GM12864 (cell line): ENCODE measurements around the gene TIMP1.

Experiments
- DNase-seq: peaks from one replicate; pipeline ENCODE4 v3.0.0-alpha.2; 2011; ENCODE audit warnings: low read depth
- H3K4me3 ChIP-seq: 2 replicates; pipeline ENCODE4 v1.5.1; 2011; ENCODE audit warnings: mild to moderate bottlenecking, low read depth, low read length, control low read depth
- CTCF ChIP-seq: IDR thresholded peaks from 2 replicates; pipeline ENCODE4 v1.5.1; 2011; ENCODE audit warnings: low read depth, mild to moderate bottlenecking, moderate library complexity, low read length, control low read depth, inconsistent platforms; ENCODE audit errors: missing control alignments

The TIMP1 gene

GRCh38 chrX:47625365-47625764, 43.1 kb downstream of the TIMP1 start:
- TF ChIP-seq CTCF = no peak
- DNase-seq = no peak
- H3K4me3 ChIP-seq = no peak overlapping the region

- peak; percentile 42 for TF ChIP-seq CTCF
- H3K4me3 ChIP-seq = no peak overlapping the region
- DNase-seq = no peak
Measured at GRCh38 chrX:47628982-47629381, 46.7 kb downstream of the TIMP1 start.

- no peak within 1 kb of the TSS; the same call in 1 of the 2 replicates for H3K4me3 ChIP-seq
- TF ChIP-seq CTCF = no peak
- DNase-seq = no peak
Measured at GRCh38 chrX:47629419-47630200, 47.4 kb downstream of the TIMP1 start, which contains the start of gene CFP. CFP (minus strand) TSS chrX:47629930; CDS start chrX:47629844, 86 bp downstream.

GRCh38 chrX:47631676-47632075, 49.4 kb downstream of the TIMP1 start:
- no peak for TF ChIP-seq CTCF
- DNase-seq = no peak
- H3K4me3 ChIP-seq = no peak overlapping the region

DNA sequence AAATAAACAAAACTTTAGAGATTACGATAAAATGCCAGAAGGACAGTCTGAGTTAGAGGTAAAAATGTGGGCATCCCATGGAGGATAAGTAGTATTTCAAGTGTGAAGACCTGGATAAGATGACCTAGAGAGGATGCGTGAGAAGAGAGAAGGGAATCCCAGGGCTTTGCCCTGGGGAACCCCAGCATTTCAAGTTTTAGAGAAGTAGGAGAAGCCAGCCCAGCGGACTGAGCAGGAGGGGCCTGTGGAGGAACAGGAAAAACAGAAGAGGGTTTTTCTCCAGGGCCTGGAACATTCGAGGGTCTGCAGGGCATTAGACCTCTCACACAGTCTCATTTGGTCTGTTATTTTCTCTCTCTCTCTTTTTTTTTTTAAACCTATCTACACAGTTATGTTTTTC, 50.4 kb downstream of the TIMP1 start:
- no peak for TF ChIP-seq CTCF
- DNase-seq = no peak

DNA sequence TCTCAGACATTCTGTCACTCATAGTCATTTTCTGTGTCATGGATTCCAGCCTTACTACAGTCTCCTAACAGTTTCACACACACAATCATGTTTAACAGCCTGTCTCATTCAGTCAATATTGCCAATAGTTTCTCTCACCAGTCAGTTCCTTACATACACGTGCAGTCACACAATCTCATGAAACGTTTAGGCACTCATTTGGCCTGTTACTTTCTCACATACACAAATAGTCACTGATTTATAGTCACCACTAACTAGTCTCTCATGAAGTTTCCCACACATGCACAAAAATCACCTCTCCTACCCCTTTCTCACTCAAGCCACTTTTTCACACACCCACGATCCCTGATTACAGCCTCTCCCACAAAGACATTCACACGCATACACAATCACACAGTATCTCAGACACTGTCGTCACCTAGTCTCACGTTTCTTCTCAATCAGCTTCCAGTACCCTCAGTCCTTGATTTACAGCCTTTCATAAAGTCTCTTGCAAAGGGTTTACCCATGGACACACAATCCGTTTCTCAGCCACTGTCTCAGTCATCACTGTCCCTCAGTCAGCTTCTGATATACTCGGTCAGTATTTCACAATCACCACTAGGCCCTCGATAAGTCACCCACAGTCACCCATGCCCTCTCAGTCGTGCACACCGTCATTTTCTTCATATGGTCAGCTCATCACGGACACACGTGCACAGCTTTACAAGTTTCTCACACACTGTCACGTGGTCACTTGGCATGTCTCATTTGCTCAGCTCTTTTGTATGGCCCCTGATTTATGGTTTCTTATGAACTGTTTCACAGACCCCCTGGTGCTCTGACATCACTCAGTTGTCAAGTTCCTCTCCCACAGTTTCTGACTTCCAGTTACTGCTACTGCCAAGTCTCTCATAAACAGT, 51.7 kb downstream of the TIMP1 start:
- no peak overlapping the region for H3K4me3 ChIP-seq
- DNase-seq = no peak
- TF ChIP-seq CTCF = no peak

More for the DNA sequence above, 50.4 kb downstream of the TIMP1 start:
- H3K4me3 ChIP-seq = no peak overlapping the region
